Activated CD8-positive, alpha-beta T cell treated with anti-CD3 and anti-CD28 coated beads, Interleukin-2, amount 10 ng/mL, durations not matched to agents 7 days and 5 days (primary cell): Measurements from ENCODE around the gene TBPL2. TPM values are rescaled to one million over a fixed set of nuclear protein-coding genes. Genes with fewer than 3 reads are reported as not detected.
A peak's percentile ranks its signal among the peaks of the same experiment; 100 is the strongest.
"Not testable (repeated sequence)": the region's sequence is repeated elsewhere in the genome, so short reads cannot be mapped to it uniquely, and the experiment has no call there.

Experiments used
- ATAC-seq: fragments of 150-1000 bp; cut with Tn5 transposase; one replicate; pipeline ENCODE4 v1.10.0; 2021; ENCODE audit warnings: moderate library complexity
- CTCF ChIA-PET: fragments of 350-600 bp; sonication (Branson Sonifier 250); formaldehyde crosslinking; loops from one replicate; lab custom pipeline; 2021; ENCODE audit warnings: antibody characterized with exemption; lab: Charles Lee
- POLR2A ChIA-PET: fragments of 350-600 bp; sonication (Branson Sonifier 250); formaldehyde crosslinking; loops from one replicate; lab custom pipeline; 2021; ENCODE audit warnings: antibody characterized with exemption; lab: Charles Lee
- DNase-seq: peaks from one replicate; pipeline ENCODE4 v3.0.0-alpha.2; 2020
- H3K27ac Mint-ChIP-seq: one replicate; pipeline ENCODE4 v1.8.0; 2021; ENCODE audit warnings: mild to moderate bottlenecking, mixed read lengths
- H3K27me3 Mint-ChIP-seq: one replicate; pipeline ENCODE4 v1.8.0; 2021; ENCODE audit warnings: low read depth, mixed read lengths
- H3K36me3 Mint-ChIP-seq: one replicate; pipeline ENCODE4 v1.8.0; 2021; ENCODE audit warnings: low read depth, mixed read lengths
- H3K4me1 Mint-ChIP-seq: one replicate; pipeline ENCODE4 v1.8.0; 2021; ENCODE audit warnings: low read depth, mixed read lengths
- H3K4me3 Mint-ChIP-seq: one replicate; pipeline ENCODE4 v1.8.0; 2021; ENCODE audit warnings: mild to moderate bottlenecking, mixed read lengths
- H3K9me3 Mint-ChIP-seq: one replicate; pipeline ENCODE4 v1.8.0; 2022; ENCODE audit warnings: mixed read lengths; ENCODE audit not compliant: insufficient read depth
- total RNA-seq, 2 experiments: library from RNA; stranded (reverse); gene quantifications; one replicate each; pipeline ENCODE4 v1.2.3, GENCODE V29; 2021

The TBPL2 gene
- total RNA-seq, 2 experiments from 2014 or later, result not detected

DNA sequence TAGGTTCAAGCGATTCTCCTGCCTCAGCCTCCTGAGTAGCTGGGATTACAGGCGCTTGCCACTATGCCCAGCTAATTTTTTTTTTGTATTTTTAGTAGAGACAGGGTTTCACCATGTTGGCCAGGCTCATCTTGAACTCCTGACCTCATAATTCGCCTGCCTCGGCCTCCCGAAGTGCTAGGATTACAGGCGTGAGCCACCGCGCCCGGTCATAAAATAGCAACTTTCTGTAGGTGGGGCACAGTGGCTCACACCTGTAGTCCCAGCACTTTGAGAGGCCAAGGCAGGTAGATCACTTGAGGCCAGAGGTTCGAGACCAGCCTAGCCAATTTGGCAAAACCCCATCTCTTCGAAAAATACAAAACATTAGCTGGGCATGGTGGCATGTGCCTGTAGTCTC lies 18.1 kb downstream of the TBPL2 start:
- H3K4me3 Mint-ChIP-seq, ATAC-seq, H3K27me3 Mint-ChIP-seq, H3K9me3 Mint-ChIP-seq, POLR2A ChIA-PET, H3K27ac Mint-ChIP-seq, DNase-seq, H3K4me1 Mint-ChIP-seq, H3K36me3 Mint-ChIP-seq: not testable (repeated sequence)
- CTCF ChIA-PET, result interaction anchor here (1.2 to 3.0 kb wide), 2 partner anchors 11 to 176 kb away, joined by 3 to 8 read pairs; no protein-coding TSS in a partner anchor

DNA sequence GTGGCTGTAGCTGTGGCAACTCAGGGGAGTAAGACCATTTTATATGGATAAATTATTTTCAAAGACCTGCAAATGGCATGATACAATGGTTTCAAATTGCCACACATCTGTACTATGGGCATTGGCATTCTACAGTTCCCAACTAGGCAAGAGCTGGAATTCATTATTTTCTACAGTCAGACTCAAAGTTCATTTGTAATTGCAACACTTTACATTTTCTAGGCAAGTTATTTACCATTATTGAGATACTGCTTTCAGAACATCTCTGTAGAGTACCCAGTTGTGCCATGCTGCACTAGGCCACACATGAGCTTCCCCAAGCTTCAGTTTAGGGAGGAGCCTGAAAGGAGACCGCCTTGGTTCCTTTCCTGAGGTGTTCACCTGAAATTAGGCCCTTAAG lies 20.8 kb downstream of the TBPL2 start:
- Mint-ChIP-seq H3K27me3 (peaks cover 5% of the 10 kb centered on the region), H3K4me1 (peaks cover 2% of the 10 kb centered on the region), H3K36me3 (no peaks in the 10 kb centered on the region), H3K27ac (no peak overlapping the region), H3K4me3 (no peak overlapping the region), H3K9me3 (no peaks in the 10 kb centered on the region)
- DNase-seq (no peak), ATAC-seq (no peak)
- ChIA-PET POLR2A (no interaction called here), CTCF (no interaction called here)

DNA sequence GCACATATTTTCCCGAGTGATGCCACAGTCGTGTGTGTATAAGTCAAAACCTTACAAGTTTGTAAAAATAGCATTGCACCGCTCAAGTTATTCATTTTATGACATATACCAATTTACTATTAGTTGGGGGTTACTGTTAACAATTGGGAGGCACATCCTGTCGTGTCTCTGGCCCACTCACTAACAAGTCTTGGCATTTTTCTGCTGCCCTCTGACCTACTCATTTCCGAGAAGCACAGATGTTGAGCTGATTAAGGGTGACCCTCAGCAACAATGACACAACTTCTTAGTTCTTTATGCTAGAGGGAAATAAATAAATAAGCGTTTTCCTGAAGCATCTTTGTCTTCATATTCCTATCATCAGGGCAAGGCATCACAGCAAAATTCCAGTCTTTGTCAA lies 22.0 kb downstream of the TBPL2 start:
- peaks cover 2% of the 10 kb centered on the region for H3K4me1 Mint-ChIP-seq
- H3K27ac Mint-ChIP-seq, result no peak overlapping the region
- CTCF ChIA-PET, result interaction anchor here (0.8 to 2.4 kb wide), 5 partner anchors 8 to 148 kb away, joined by 3 to 25 read pairs (median 6); partner anchors contain the start of gene FBXO34
- POLR2A ChIA-PET, result no interaction called here
- ATAC-seq (no peak), DNase-seq (no peak)
- no peaks in the 10 kb centered on the region for H3K36me3 Mint-ChIP-seq
- no peaks in the 10 kb centered on the region for H3K9me3 Mint-ChIP-seq
- no peak overlapping the region for H3K4me3 Mint-ChIP-seq
- H3K27me3 Mint-ChIP-seq, result peaks cover 5% of the 10 kb centered on the region

DNA sequence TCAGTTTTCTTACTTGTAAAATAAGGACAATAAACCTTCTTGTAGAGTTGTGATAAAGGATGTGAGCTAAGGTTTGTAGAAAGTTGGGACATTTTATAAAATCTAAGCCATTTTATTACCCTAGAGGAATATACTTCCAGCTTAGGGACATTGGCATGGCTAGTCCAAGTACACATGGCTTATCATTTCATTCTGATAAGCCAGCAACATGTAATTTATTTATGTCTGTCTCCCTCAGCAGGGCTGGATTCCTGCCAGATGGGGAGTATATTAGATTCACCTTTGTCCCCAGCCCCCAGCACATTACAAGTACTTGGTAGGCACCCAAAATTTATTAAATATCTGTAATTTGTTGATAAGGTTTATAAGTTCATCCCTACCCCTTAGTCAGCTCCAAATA lies 22.5 kb downstream of the TBPL2 start:
- DNase-seq (no peak), ATAC-seq (no peak)
- Mint-ChIP-seq H3K36me3 (no peaks in the 10 kb centered on the region), H3K4me1 (peaks cover 2% of the 10 kb centered on the region), H3K4me3 (no peak overlapping the region), H3K27ac (no peak overlapping the region), H3K27me3 (peaks cover 5% of the 10 kb centered on the region), H3K9me3 (no peaks in the 10 kb centered on the region)
- CTCF ChIA-PET, result interaction anchor here (0.9 to 2.4 kb wide), 4 partner anchors 9 to 147 kb away, joined by 4 to 25 read pairs (median 8); partner anchors contain the start of gene FBXO34
- POLR2A ChIA-PET, result no interaction called here

DNA sequence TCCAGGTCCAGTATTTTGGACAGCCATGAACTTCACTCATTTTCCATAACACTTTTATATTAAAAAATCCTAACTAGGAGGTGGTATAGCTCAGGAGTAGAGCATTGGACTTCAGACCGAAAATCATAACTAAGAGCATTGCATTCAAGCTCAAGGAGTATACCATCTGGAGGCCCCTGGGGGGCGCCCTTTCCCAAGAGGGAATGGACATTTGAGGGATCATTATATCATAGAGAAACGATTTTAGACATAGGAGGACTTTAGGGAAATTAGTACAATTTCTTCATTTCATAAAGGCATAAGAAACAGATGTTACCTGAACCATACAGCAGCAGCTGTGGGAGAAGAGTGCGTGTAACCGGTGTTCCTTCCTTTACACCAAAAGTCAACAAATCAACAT lies 23.6 kb downstream of the TBPL2 start:
- ChIA-PET CTCF (interaction anchor here (0.8 to 2.4 kb wide), 16 partner anchors 8 to 273 kb away, joined by 3 to 25 read pairs (median 3); partner anchors contain the start of gene TBPL2), POLR2A (no interaction called here)
- ATAC-seq (peak; percentile 57), DNase-seq (peak; percentile 35)
- no peak overlapping the region for H3K4me3 Mint-ChIP-seq
- H3K27ac Mint-ChIP-seq, result no peak overlapping the region
- peaks cover 5% of the 10 kb centered on the region for H3K27me3 Mint-ChIP-seq
- peaks cover 13% of the 10 kb centered on the region for H3K4me1 Mint-ChIP-seq
- no peaks in the 10 kb centered on the region for H3K9me3 Mint-ChIP-seq
- H3K36me3 Mint-ChIP-seq, result no peaks in the 10 kb centered on the region

DNA sequence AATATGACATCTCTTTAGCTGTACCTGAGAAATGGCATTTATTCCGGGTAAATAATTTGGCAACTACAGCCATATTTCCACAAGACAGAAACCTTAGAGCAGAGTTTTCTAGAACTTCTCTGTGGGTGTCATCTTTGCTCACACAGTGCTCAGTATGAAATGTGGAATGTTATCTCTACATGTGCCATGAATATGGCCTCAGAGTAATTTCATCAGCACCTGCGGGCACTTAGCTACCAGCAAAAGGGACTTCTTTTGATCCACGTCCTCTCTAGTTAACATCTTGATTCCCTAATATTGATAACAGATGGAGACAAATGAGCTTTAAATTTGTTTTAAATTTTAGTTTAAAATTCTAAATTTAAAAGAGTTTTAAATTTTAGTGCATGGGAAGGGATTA lies 25.9 kb downstream of the TBPL2 start:
- H3K9me3 Mint-ChIP-seq, result no peaks in the 10 kb centered on the region
- peaks cover 28% of the 10 kb centered on the region for H3K4me1 Mint-ChIP-seq
- no peak for ATAC-seq
- H3K27ac Mint-ChIP-seq, result no peak overlapping the region
- DNase-seq, result no peak
- ChIA-PET CTCF (interaction anchor here (1.0 to 2.0 kb wide), 5 partner anchors 11 to 169 kb away, joined by 3 to 6 read pairs (median 5); partner anchors contain the start of gene FBXO34), POLR2A (interaction anchor here (0.7 to 1.0 kb wide), 3 partner anchors 142 to 224 kb away, joined by 3 read pairs; partner anchors contain the start of gene DLGAP5)
- H3K36me3 Mint-ChIP-seq, result no peaks in the 10 kb centered on the region
- H3K27me3 Mint-ChIP-seq, result peaks cover 5% of the 10 kb centered on the region
- no peak overlapping the region for H3K4me3 Mint-ChIP-seq

DNA sequence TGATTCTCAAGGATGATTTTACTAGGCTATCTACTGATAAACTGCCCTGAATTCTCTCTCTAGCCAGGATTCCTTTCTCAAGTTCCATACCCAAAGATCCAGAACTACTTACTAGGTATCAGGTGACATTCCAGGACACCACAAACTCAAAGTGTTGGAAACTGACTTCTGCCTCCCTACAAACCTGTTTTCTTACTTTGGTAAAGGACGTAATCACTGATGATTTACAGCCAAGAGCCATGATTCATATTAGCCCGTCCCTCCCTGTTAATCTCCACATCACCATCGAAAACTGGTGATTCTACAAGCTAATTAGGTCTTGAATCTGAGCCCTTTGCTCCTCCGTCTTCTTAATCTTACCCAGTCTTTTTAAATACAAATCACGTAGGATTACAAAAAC lies 27.7 kb downstream of the TBPL2 start:
- H3K4me3 Mint-ChIP-seq, result no peak overlapping the region
- DNase-seq, result no peak
- no peak for ATAC-seq
- no peak overlapping the region for H3K27ac Mint-ChIP-seq
- H3K27me3 Mint-ChIP-seq, result peaks cover 5% of the 10 kb centered on the region
- ChIA-PET CTCF (interaction anchor here (0.6 to 1.1 kb wide), 2 partner anchors 11 to 146 kb away, joined by 3 read pairs; no protein-coding TSS in a partner anchor), POLR2A (no interaction called here)
- H3K9me3 Mint-ChIP-seq, result no peaks in the 10 kb centered on the region
- H3K4me1 Mint-ChIP-seq, result peaks cover 31% of the 10 kb centered on the region
- no peaks in the 10 kb centered on the region for H3K36me3 Mint-ChIP-seq

DNA sequence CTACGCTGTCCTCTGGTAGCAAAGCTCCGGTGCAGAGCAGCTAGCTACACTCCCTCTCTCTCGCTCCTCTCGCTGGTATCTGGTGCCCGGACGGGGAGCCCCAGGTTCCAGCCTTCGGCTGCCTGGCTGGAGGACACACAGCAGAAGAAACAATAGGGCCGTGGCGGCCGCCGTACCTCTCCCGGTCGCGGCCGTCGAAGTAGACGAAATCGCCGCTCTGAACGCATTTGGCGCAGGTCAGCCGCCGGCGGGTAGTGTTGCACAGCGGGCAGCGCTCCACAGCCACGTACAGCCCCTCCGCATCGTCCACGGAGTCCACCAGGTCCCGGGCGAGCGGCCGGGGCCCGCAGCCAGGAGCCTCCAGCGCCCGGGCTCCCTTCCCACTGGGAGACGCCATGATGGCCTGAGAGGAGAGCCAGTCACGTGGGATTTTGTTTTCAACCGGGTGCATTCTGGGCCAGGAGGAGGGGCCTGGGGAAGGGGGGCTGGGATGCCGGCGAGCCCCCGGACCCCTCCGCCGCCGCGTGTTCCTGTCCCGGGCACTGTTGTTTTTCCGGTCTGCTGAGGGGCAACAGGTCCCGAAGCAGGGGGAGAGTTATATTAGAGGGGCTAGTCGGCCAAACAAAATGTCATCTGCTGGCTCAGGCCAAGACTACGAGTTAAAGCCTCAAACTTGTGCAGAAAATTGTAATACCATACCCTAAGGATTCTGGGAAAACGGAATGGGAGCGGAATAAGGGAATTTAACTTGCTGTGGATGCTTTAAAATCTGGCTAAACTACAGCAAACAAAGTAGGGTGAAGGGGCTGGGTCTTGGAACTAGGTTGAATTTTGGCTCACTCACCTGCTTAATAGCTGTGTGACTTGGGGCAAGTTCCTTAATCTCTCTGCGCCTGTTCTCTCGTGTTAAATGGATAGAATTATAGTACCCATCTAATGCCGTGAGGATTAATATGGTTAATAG lies 28.7 kb downstream of the TBPL2 start, which contains the start of gene ATG14:
ATG14 (minus strand) TSS at position 405 of the 964 bp plus-strand sequence; CDS start at position 397, 8 bp downstream.
- Mint-ChIP-seq H3K27ac (peak within 1 kb of the TSS; percentile 71), H3K36me3 (no peaks in the 10 kb centered on the region), H3K4me1 (peaks cover 29% of the 10 kb centered on the region), H3K9me3 (no peaks in the 10 kb centered on the region), H3K27me3 (peaks cover 5% of the 10 kb centered on the region), H3K4me3 (peak within 1 kb of the TSS; percentile 88)
- ChIA-PET POLR2A (interaction anchor here (0.8 to 1.5 kb wide), 2 partner anchors 26 to 40 kb away, joined by 3 to 4 read pairs; no protein-coding TSS in a partner anchor), CTCF (interaction anchor here (0.7 to 2.5 kb wide), 5 partner anchors 12 to 198 kb away, joined by 3 to 11 read pairs (median 3); no protein-coding TSS in a partner anchor)
- ATAC-seq, result peak; percentile 98
- DNase-seq, result peak; percentile 86

DNA sequence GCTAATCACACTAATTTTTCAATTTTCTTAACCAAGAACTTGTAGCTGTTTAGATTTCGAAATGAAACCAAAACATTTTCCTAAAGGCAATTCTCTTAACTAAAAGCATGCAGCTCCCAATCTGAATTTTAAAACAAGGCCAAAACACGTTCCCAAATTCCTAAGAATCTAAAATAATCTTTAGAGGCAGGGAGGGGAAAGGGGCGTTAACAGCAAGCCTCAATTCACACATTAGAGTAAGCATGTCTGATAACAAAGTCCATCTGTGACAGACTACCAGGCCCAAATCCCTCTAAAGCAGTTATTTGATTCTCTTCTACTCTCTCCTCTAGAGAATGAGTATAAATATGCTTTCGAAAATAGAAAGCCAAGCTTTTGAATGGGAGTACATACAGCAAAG lies 29.5 kb downstream of the TBPL2 start:
- H3K27me3 Mint-ChIP-seq, result peaks cover 5% of the 10 kb centered on the region
- peak overlapping the region; percentile 88 for H3K4me3 Mint-ChIP-seq
- H3K36me3 Mint-ChIP-seq, result no peaks in the 10 kb centered on the region
- peak overlapping the region; percentile 31 for H3K27ac Mint-ChIP-seq
- DNase-seq, result no peak
- H3K4me1 Mint-ChIP-seq, result peaks cover 29% of the 10 kb centered on the region
- CTCF ChIA-PET, result interaction anchor here (0.7 to 2.5 kb wide), 8 partner anchors 14 to 199 kb away, joined by 3 to 11 read pairs (median 3); no protein-coding TSS in a partner anchor
- POLR2A ChIA-PET, result interaction anchor here (0.8 to 1.5 kb wide), 2 partner anchors 25 to 39 kb away, joined by 3 to 4 read pairs; no protein-coding TSS in a partner anchor
- no peak for ATAC-seq
- H3K9me3 Mint-ChIP-seq, result no peaks in the 10 kb centered on the region

DNA sequence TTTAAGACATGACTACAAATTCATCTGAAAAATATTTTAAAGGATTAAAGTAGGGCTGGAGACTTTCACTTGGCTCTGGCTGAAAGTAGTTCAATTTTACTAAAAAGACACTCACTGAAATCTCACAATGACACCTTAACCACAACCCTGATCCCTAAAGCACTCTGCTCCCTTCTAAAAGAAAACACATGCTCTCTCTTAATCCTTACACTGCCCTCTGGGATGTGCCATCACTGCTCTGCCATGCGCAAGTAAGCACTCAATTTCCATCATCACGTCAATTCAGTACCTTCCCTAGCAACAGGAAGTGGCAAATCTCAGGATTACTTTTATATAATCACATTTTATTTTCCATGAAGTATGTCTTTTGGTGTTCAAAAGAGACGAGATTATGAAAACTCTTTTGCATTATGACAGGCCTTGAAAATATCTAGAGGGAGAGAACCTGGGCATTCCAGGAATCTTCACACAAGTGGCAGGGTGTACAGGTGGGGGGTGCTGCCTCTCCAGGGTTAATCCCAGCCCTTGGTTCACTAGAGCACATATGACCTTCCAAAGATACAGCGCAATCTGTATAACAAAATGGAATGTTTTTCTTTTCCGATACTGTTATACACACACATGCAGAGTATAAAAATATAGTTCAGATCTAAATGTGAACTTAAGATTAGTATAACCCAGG lies 36.1 kb downstream of the TBPL2 start:
- POLR2A ChIA-PET, result interaction anchor here (0.6 kb wide), 1 partner anchor 13 kb away, joined by 3 read pairs; no protein-coding TSS in a partner anchor
- peaks cover 10% of the 10 kb centered on the region for H3K4me1 Mint-ChIP-seq
- DNase-seq (no peak), ATAC-seq (no peak)
- H3K27me3 Mint-ChIP-seq, result no peaks in the 10 kb centered on the region
- CTCF ChIA-PET, result interaction anchor here (1.8 kb wide), 1 partner anchor 11 kb away, joined by 5 read pairs; no protein-coding TSS in a partner anchor
- no peaks in the 10 kb centered on the region for H3K9me3 Mint-ChIP-seq
- H3K4me3 Mint-ChIP-seq, result no peak overlapping the region
- no peak overlapping the region for H3K27ac Mint-ChIP-seq
- no peaks in the 10 kb centered on the region for H3K36me3 Mint-ChIP-seq

DNA sequence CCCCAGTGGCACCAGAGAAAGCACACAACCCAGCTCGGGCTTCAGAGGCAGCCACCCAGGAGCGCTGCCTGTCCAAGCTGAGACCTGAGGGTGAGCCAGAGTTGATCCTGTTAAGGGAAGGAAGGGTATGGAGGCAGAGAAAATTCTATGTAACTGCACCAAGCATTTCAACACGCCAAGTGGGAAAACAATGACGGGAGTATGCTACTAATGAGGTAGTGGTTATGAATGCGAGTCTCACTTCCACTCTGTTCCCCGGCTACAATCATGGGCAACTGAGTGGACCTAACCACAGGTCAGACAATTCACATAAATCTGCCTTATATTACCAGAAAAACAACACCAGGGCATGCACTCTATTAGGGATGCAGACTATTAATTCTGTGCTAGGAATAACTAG lies 38.7 kb downstream of the TBPL2 start:
- no peaks in the 10 kb centered on the region for H3K27me3 Mint-ChIP-seq
- H3K36me3 Mint-ChIP-seq, result no peaks in the 10 kb centered on the region
- ATAC-seq (no peak), DNase-seq (no peak)
- ChIA-PET CTCF (no interaction called here), POLR2A (no interaction called here)
- no peak overlapping the region for H3K27ac Mint-ChIP-seq
- no peak overlapping the region for H3K4me3 Mint-ChIP-seq
- peaks cover 9% of the 10 kb centered on the region for H3K4me1 Mint-ChIP-seq
- H3K9me3 Mint-ChIP-seq, result no peaks in the 10 kb centered on the region
